ENCODE data around the gene SORD.
"Not testable (repeated sequence)": the region's sequence is repeated elsewhere in the genome, so short reads cannot be mapped to it uniquely, and the experiment has no call there.

DNA sequence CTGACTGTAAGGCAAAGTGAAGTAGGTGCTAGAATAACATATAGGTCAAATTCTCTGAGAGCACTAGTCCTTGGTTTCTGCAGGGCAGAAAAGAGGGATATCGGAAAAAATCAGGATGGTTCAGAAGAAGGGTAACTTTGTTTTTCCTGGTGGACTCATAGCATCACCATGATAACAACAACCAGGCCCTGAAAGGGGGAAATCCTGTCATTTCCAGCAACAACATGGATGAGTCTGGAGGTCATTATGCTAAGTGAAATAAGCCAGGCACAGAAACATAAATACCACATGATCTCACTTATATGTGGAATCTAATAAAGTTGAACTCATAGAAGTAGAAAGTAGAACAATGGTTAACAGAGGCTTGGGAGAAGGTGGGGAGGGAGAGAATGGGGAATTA is 38.9 kb upstream of the SORD start:
- TF ChIP-seq, protein P1, sequence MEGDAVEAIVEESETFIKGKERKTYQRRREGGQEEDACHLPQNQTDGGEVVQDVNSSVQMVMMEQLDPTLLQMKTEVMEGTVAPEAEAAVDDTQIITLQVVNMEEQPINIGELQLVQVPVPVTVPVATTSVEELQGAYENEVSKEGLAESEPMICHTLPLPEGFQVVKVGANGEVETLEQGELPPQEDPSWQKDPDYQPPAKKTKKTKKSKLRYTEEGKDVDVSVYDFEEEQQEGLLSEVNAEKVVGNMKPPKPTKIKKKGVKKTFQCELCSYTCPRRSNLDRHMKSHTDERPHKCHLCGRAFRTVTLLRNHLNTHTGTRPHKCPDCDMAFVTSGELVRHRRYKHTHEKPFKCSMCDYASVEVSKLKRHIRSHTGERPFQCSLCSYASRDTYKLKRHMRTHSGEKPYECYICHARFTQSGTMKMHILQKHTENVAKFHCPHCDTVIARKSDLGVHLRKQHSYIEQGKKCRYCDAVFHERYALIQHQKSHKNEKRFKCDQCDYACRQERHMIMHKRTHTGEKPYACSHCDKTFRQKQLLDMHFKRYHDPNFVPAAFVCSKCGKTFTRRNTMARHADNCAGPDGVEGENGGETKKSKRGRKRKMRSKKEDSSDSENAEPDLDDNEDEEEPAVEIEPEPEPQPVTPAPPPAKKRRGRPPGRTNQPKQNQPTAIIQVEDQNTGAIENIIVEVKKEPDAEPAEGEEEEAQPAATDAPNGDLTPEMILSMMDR (conservative IDR thresholded peaks at IDR 0.05), result not testable (repeated sequence)
- TF ChIP-seq ZFX (IDR thresholded peaks at IDR 0.05), result not testable (repeated sequence)
